ENCODE results near the gene HNMT.
A peak's percentile ranks its signal among the peaks of the same experiment; 100 is the strongest.

Gene HNMT

DNA sequence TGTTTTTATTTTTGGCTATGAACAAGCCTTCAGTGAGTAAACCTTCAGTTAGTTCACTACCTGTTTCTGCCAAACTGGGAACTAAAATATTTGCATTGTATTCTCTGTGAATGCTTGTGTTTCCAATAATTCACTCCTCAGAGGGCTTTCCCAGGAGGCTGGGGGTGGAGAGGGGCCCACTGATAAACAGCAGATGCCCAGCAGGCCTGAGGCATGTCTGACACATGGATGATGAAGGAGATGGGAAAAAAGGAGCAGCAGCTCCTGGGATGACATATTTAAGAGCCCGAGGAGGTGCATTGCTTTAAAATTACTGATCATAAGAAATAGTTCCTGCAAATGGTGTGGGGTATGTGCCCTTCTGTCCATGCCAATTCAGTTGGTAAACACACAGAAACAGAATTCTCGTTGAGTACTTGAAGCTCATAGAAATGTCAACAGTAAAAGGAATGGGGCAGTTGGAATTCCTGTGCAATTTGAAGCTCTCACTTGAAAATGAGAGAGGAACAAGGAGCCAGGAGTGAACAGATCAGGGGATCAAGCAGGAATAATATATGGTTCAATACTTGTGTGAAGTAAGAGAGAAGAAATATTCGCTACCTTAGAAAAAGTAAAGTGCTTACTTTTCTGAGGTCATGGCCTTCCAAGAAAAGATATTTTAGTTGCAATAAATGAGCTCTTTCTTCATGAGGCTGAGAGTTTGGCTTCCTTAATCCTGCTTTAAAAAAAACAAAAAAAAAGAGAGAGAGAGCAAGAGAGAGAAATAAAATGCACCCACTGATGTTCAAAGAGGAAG lies 22.0 kb upstream of the HNMT start:
- peak; percentile 50 for ATAC-seq

DNA sequence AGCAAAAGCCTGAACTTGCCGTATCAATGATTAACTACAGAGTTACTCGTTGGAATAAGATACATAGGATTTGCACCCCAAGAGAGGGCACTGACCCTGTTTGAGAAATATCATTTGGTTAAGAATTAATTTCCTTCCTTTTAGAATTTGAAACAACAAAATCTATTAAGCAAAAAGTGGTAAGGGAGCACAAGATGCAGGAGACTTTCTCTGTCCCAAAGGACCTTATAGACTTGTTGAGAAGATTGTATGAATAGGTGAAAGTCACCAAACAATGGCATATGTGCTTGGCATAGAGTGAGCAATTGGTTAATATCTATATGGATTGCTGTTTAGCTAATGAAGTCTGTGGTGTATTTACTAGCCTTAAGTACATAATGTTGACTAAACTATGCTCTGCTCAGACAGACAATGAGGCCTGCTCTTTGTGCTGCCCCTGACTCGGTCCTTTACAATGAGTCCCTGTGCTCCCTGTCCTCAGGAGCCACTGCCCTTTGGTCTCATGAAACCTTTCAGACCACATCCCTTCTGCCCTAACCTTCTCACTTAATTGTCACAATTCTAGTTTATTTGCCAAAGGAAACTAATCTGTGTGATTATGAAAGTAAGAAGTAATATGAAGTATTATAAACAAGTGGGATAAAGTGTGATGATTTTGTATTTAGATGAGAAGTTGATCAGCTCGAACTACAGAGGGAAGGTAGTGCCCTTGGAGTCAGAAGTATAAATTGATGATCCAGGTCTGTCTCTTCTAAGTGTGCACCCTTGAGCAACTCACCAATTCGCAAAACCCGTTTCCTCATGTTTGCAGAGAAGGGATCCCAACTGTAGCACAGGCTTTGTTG lies 21.2 kb upstream of the HNMT start:
- ATAC-seq: no peak
- TF ChIP-seq ISL1 (CRISPR knock-in tag; IDR thresholded peaks at IDR 0.05) (no peak), CSDC2 (CRISPR knock-in tag; IDR thresholded peaks at IDR 0.05) (no peak), SNAI2 (CRISPR knock-in tag; IDR thresholded peaks at IDR 0.05) (no peak), ZFP30 (CRISPR knock-in tag; IDR thresholded peaks at IDR 0.05) (no peak), ZNF8 (CRISPR knock-in tag; IDR thresholded peaks at IDR 0.05) (no peak), ARNTL (CRISPR knock-in tag; IDR thresholded peaks at IDR 0.05; ENCODE audit: borderline replicate concordance, low read depth) (no peak), ESRRG (CRISPR knock-in tag; IDR thresholded peaks at IDR 0.05) (no peak), ZNF565 (CRISPR knock-in tag; conservative IDR thresholded peaks at IDR 0.05; ENCODE audit: low read depth) (no peak), TCF4 (CRISPR knock-in tag; IDR thresholded peaks at IDR 0.05; ENCODE audit: borderline replicate concordance) (no peak), OSR1 (CRISPR knock-in tag; IDR thresholded peaks at IDR 0.05) (no peak), GLIS3 (CRISPR knock-in tag; IDR thresholded peaks at IDR 0.05) (no peak), ZFP3 (CRISPR knock-in tag; IDR thresholded peaks at IDR 0.05) (no peak), ZNF70 (CRISPR knock-in tag; IDR thresholded peaks at IDR 0.05) (no peak)
- TF ChIP-seq, protein P1, sequence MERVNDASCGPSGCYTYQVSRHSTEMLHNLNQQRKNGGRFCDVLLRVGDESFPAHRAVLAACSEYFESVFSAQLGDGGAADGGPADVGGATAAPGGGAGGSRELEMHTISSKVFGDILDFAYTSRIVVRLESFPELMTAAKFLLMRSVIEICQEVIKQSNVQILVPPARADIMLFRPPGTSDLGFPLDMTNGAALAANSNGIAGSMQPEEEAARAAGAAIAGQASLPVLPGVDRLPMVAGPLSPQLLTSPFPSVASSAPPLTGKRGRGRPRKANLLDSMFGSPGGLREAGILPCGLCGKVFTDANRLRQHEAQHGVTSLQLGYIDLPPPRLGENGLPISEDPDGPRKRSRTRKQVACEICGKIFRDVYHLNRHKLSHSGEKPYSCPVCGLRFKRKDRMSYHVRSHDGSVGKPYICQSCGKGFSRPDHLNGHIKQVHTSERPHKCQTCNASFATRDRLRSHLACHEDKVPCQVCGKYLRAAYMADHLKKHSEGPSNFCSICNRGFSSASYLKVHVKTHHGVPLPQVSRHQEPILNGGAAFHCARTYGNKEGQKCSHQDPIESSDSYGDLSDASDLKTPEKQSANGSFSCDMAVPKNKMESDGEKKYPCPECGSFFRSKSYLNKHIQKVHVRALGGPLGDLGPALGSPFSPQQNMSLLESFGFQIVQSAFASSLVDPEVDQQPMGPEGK (CRISPR knock-in tag; IDR thresholded peaks at IDR 0.05; ENCODE audit: borderline replicate concordance): no peak
- TF ChIP-seq, protein P2, sequence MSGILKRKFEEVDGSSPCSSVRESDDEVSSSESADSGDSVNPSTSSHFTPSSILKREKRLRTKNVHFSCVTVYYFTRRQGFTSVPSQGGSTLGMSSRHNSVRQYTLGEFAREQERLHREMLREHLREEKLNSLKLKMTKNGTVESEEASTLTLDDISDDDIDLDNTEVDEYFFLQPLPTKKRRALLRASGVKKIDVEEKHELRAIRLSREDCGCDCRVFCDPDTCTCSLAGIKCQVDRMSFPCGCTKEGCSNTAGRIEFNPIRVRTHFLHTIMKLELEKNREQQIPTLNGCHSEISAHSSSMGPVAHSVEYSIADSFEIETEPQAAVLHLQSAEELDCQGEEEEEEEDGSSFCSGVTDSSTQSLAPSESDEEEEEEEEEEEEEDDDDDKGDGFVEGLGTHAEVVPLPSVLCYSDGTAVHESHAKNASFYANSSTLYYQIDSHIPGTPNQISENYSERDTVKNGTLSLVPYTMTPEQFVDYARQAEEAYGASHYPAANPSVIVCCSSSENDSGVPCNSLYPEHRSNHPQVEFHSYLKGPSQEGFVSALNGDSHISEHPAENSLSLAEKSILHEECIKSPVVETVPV (CRISPR knock-in tag; IDR thresholded peaks at IDR 0.05): no peak
- TF ChIP-seq, protein P3, sequence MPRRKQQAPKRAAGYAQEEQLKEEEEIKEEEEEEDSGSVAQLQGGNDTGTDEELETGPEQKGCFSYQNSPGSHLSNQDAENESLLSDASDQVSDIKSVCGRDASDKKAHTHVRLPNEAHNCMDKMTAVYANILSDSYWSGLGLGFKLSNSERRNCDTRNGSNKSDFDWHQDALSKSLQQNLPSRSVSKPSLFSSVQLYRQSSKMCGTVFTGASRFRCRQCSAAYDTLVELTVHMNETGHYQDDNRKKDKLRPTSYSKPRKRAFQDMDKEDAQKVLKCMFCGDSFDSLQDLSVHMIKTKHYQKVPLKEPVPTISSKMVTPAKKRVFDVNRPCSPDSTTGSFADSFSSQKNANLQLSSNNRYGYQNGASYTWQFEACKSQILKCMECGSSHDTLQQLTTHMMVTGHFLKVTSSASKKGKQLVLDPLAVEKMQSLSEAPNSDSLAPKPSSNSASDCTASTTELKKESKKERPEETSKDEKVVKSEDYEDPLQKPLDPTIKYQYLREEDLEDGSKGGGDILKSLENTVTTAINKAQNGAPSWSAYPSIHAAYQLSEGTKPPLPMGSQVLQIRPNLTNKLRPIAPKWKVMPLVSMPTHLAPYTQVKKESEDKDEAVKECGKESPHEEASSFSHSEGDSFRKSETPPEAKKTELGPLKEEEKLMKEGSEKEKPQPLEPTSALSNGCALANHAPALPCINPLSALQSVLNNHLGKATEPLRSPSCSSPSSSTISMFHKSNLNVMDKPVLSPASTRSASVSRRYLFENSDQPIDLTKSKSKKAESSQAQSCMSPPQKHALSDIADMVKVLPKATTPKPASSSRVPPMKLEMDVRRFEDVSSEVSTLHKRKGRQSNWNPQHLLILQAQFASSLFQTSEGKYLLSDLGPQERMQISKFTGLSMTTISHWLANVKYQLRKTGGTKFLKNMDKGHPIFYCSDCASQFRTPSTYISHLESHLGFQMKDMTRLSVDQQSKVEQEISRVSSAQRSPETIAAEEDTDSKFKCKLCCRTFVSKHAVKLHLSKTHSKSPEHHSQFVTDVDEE (CRISPR knock-in tag; IDR thresholded peaks at IDR 0.05): no peak

More for the DNA sequence above, 22.0 kb upstream of the HNMT start:
- TF ChIP-seq ISL1 (CRISPR knock-in tag; IDR thresholded peaks at IDR 0.05): peak; percentile 76
- no peak for TF ChIP-seq TOX (CRISPR knock-in tag; IDR thresholded peaks at IDR 0.05; ENCODE audit: borderline replicate concordance)

DNA sequence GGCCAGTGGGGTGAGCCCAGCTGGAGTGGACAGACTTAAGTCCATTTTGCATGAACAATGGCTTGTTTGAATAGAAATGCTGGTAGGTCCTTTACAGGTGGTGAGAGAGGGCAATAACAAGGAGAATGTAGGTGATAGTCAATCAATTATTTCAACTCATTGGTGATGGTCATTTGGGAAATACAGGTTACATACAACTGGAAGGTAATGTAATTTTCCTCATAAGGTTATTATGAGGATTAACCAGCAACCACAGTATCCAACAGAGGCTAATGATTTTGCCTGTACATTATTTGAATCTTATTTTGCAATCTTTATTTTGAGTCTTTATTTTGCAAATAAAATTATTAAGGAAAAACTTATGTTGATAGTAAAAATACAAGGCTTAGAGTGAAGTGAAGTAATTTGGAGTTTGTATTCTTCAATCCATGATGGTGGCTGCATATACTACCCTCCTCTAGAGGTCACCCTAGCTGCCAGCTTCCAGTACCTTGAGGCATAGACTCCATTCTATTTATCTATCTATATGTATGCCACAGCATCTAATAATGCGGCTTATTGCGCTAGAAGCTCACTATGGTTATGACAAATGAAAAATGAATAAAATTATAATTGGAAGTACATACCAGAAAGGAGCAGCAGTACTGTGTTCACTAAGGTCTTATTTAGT lies 20.5 kb upstream of the HNMT start:
- ATAC-seq: no peak
- TF ChIP-seq ZFP30 (CRISPR knock-in tag; IDR thresholded peaks at IDR 0.05) (no peak), ISL1 (CRISPR knock-in tag; IDR thresholded peaks at IDR 0.05) (no peak), GLIS3 (CRISPR knock-in tag; IDR thresholded peaks at IDR 0.05) (no peak), ZFP3 (CRISPR knock-in tag; IDR thresholded peaks at IDR 0.05) (no peak), RARB (CRISPR knock-in tag; IDR thresholded peaks at IDR 0.05) (no peak), ESRRG (CRISPR knock-in tag; IDR thresholded peaks at IDR 0.05) (no peak), ZNF565 (CRISPR knock-in tag; conservative IDR thresholded peaks at IDR 0.05; ENCODE audit: low read depth) (no peak), ZNF8 (CRISPR knock-in tag; IDR thresholded peaks at IDR 0.05) (no peak)
- TF ChIP-seq, protein P4, sequence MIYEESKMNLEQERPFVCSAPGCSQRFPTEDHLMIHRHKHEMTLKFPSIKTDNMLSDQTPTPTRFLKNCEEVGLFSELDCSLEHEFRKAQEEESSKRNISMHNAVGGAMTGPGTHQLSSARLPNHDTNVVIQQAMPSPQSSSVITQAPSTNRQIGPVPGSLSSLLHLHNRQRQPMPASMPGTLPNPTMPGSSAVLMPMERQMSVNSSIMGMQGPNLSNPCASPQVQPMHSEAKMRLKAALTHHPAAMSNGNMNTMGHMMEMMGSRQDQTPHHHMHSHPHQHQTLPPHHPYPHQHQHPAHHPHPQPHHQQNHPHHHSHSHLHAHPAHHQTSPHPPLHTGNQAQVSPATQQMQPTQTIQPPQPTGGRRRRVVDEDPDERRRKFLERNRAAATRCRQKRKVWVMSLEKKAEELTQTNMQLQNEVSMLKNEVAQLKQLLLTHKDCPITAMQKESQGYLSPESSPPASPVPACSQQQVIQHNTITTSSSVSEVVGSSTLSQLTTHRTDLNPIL (CRISPR knock-in tag; IDR thresholded peaks at IDR 0.05; ENCODE audit: low read depth): no peak
- TF ChIP-seq, protein P5, sequence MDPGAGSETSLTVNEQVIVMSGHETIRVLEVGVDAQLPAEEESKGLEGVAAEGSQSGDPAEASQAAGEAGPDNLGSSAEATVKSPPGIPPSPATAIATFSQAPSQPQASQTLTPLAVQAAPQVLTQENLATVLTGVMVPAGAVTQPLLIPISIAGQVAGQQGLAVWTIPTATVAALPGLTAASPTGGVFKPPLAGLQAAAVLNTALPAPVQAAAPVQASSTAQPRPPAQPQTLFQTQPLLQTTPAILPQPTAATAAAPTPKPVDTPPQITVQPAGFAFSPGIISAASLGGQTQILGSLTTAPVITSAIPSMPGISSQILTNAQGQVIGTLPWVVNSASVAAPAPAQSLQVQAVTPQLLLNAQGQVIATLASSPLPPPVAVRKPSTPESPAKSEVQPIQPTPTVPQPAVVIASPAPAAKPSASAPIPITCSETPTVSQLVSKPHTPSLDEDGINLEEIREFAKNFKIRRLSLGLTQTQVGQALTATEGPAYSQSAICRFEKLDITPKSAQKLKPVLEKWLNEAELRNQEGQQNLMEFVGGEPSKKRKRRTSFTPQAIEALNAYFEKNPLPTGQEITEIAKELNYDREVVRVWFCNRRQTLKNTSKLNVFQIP (CRISPR knock-in tag; IDR thresholded peaks at IDR 0.05; ENCODE audit: borderline replicate concordance, low read depth): no peak
- TF ChIP-seq, protein P1 (CRISPR knock-in tag; IDR thresholded peaks at IDR 0.05; ENCODE audit: borderline replicate concordance): no peak

All from SK-N-SH treated with all-trans-retinoic acid at 6 μM for 48 hours (cell line).